GM21529 (cell line): ENCODE results near the gene UBE2S.
"Not testable (repeated sequence)": the region's sequence is repeated elsewhere in the genome, so short reads cannot be mapped to it uniquely, and the experiment has no call there.

Experiments used
- ATAC-seq: cut with Tn5 transposase; IDR thresholded peaks from one replicate; pipeline ENCODE4 v1.9.1; 2021; ENCODE audit not compliant: unreplicated experiment

The UBE2S gene

GRCh38 chr19:55440411-55441105, 33.0 kb upstream of the UBE2S start:
- no peak for ATAC-seq

- no peak for ATAC-seq
These were observed 31.5 kb upstream of the UBE2S start for GRCh38 chr19:55439052-55439451.

DNA sequence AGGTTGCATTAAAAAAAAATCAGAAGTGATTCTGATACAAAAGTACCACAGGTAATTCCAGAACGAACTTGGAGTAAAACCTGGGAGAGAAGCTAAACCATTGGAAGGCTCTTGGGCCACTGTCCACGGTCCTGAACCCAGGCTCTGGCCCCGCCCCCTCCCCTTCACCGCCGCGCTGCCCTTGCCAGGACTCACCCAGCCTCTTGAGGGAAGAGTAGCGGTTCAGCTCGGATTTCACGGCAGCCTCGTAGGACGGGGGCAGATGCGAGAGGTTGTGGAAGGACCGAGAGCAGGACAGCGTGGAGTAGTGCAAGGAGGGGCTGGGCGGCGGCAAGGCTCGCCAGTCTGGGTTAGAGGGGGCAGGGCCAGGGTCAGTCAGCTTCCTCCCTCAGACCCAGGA, 29.8 kb upstream of the UBE2S start:
- ATAC-seq, result no peak

- no peak for ATAC-seq
These were observed 29.3 kb upstream of the UBE2S start for GRCh38 chr19:55436847-55437246.

GRCh38 chr19:55435020-55435419, 27.4 kb upstream of the UBE2S start:
- no peak for ATAC-seq

DNA sequence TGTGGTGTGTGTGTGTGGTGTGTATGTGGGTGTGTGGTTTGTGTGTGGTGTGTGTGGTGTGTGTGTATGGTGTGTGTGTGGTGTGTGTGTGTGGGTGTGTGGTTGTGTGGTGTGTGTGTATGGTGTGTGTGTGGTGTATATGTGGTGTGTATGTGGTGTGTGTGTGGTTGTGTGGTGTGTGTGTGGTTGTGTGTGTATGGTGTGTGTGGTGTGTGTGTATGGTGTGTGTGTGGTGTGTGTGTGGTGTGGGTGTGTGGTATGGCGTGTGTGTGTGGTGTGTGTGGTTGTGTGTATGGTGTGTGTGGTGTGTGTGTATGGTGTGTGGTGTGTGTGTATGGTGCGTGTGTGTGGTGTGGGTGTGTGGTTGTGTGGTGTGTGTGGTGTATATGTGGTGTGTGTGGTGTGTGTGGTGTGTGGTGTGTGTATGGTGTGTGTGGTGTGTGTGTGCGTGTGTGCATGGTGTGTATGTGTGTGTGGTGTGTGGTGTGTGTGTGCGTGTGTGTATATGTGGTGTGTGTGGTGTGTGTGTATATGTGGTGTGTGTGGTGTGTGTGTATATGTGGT, 26.9 kb upstream of the UBE2S start:
- ATAC-seq, result no peak

DNA sequence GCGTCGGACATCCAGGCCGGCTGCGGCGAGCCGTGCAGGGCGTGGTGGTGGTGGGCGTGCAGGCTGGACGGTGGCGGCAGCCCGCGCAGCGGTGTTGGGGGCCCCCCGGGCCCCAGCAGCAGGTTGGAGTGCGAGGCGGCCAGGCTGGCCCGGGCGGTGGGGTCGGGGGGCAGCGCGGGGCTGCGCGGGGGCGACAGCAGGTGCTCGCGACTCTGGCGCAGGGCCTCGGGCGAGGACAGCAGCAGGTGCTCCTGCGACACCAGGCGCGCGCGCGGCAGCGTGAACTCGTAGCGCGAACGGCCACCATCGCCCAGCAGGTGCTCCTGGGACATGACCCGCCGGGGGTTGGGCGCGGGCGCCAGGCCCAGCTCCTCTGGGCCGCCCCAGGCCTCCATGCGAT, 25.7 kb upstream of the UBE2S start:
- ATAC-seq, result no peak

DNA sequence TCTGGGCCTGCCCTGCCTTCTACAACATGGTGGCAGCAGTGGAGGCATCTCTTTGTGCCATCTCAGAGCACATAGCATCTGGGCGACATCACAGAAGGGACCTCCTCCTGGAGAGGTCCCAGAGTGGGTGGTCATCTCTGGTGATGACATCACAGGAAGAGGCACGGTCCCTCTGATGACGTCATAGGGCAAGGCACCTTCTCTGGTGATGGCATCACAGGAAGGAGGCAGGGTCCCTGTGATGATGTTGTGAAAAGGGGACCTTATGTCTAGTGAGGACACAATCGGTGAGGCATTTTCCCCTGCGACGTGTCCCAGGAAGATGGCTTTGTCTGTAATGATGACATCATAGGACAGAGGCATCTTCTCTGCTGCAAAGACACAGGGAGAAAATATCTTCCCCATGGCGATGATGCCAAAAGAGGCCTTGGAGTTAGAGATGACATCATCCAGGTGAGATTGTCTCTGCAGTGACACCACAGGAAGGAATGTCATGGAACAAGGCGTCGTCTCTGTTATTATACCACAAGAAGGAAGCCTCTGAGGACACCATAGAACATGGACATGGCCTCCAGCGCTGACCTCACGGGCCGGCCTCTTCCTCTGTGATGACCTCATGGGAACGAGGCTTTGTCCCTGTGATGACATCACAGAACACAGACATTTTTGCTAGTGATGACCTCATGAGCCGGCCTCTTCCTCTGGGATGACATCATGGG, 24.8 kb upstream of the UBE2S start:
- ATAC-seq, result no peak

DNA sequence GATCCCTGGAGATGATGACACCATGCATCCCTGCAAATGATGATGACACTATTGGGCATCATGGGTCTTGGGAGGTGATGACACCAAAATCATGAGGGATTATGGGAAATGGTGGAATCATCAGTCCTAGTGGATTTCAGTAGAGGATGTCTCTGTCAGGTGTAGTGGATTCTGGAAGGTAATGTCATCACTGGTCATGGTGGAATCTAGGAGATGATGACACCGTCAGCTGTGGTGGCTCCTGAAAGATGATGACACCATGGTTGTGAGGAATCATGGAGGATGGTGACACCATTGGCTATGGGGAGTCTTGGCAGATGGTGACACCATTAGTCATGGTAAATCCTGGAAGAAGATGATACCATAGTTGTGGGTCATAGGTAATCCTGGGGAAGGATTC, 23.6 kb upstream of the UBE2S start:
- ATAC-seq, result no peak

DNA sequence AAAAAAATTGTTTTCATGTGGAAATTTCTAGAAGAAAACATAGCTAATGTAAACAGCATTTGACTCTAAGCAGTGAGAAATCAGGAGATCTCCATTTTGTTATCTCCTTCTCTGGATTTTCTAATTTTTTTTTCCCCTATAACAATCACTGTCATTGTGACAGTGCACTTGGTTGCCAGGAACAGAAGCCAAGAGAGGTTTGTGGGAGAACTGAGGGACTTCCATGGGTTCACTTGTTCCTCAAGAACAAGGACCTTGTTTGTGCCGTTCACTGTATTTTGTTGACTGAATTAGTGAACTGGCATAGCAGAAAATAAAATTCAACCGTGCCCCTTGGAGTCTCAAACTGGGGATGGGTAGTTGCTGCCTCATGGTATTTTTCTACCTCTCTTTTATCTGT, 18.5 kb upstream of the UBE2S start:
- ATAC-seq, result no peak

GRCh38 chr19:55424518-55424917, 16.9 kb upstream of the UBE2S start:
- ATAC-seq, result no peak

GRCh38 chr19:55423225-55424005, 15.8 kb upstream of the UBE2S start:
- no peak for ATAC-seq

DNA sequence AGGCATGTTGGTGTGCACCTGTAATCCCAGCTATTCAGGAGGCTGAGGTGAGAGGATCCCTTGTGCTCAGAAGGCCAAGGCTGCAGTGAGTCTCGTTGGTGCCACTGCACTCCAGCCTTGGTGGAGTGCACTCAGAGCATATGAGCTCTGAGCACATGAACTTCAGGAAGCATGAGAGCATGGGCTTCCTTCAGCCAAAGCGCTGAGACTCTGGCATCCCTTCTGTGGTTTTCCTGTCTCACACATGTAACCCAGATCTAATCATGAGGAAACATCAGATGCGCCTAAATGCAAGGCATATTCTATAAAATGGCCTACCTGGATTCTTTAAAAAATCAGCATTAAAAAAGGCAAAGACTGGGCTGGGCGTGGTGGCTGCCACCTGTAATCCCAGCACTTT, 13.7 kb upstream of the UBE2S start:
- not testable (repeated sequence) for ATAC-seq

- ATAC-seq, result no peak
These were observed 12.1 kb upstream of the UBE2S start for GRCh38 chr19:55419624-55420236.

DNA sequence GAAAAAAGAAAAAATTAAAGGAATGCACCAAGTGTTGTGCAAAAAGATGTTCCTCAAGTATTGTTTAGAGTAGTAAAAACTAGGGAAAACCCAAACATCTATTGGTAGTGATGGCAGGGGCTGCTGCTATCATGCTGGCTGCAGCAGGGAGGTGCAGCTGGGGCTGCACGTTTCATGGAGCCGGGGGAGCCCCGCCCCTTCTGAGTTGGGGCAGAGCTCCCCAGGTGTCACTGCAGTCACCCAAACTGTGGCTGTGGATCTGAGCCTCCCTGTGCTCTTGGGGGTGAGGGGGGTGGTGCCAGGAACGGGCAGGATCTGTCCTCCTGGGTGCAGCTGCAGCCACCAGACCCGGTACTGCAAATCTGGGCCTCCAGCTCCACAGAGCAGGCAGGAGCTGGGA, 11.5 kb upstream of the UBE2S start:
- ATAC-seq, result no peak

DNA sequence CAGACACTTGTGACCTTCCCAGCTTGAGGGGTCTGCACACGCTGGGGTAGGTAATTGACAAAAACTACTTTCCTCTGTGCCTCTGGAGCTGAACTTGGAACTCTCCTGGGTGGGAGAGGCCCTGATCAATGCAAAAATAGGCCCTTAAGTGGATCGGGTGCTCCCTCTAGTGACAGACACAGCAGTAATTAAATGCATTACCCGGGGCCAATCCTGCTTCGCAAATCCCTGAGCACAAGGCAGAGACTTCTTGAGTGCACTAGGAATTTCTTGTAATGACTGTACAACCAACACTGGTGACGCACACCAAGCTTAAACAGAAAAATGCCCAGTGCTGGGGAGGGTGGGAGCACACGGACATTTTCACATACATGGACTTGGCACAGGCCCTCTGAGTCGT, 10.6 kb upstream of the UBE2S start:
- no peak for ATAC-seq

DNA sequence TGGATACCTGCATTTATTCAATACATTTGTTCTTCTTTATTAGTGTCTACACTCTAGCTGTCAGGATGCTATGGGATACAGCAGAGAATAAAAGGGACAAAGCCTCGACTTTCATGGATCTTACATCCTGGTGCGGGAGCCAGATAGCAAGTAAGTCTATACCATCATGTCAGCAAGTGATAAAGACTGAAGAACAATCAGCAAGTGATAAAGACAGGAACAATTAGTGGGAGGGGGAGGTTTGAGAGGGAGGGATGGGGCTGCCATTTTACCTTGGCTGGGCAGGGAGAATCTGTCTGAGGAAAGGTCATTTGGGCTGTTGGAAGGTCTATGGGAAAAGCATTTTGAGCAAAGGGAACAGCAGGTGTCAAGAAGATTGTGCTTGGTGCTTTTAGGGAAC, 2.6 kb upstream of the UBE2S start:
- no peak for ATAC-seq

DNA sequence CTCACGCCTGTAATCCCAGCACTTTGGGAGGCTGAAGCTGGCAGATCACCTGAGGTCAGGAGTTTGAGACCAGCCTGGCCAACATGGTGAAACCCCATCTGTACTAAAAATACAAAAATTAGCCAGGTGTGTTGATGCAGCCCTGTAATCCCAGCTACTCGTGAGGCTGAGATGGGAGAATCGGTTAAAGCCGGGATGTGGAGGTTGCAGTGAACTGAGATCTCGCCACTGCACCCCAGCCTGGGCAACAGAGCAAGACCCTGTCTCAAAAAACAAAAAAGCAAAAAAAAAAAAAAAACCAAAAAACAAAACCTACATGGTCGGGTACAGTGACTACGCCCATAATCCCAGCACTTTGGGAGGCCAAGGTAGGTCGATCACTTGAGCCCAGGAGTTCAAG, 1.6 kb upstream of the UBE2S start:
- not testable (repeated sequence) for ATAC-seq

GRCh38 chr19:55408533-55408872, 915 bp upstream of the UBE2S start:
- no peak for ATAC-seq

- ATAC-seq, result peak; percentile 78
These were observed 378 bp upstream of the UBE2S start for GRCh38 chr19:55407800-55408532.
